ENCODE results near the gene MCC.

MCC gene

GRCh38 chr5:113343343-113343742 lies 144.9 kb downstream of the MCC start:
- H4K20me1 ChIP-seq (ENCODE audit: low read depth, low read length): no peaks in the 10 kb centered on the region
- H3K9ac ChIP-seq (ENCODE audit: low read length): no peak overlapping the region
- H3K9me3 ChIP-seq (ENCODE audit: insufficient read depth, low read length): no peaks in the 10 kb centered on the region
- TF ChIP-seq, protein P1, sequence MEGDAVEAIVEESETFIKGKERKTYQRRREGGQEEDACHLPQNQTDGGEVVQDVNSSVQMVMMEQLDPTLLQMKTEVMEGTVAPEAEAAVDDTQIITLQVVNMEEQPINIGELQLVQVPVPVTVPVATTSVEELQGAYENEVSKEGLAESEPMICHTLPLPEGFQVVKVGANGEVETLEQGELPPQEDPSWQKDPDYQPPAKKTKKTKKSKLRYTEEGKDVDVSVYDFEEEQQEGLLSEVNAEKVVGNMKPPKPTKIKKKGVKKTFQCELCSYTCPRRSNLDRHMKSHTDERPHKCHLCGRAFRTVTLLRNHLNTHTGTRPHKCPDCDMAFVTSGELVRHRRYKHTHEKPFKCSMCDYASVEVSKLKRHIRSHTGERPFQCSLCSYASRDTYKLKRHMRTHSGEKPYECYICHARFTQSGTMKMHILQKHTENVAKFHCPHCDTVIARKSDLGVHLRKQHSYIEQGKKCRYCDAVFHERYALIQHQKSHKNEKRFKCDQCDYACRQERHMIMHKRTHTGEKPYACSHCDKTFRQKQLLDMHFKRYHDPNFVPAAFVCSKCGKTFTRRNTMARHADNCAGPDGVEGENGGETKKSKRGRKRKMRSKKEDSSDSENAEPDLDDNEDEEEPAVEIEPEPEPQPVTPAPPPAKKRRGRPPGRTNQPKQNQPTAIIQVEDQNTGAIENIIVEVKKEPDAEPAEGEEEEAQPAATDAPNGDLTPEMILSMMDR (IDR thresholded peaks at IDR 0.05; ENCODE audit: insufficient read depth, low read length, poor library complexity, severe bottlenecking): no peak
- TF ChIP-seq EZH2phosphoT487 (conservative IDR thresholded peaks at IDR 0.05; ENCODE audit: low read length): no peak
- no peak overlapping the region for H3K4me2 ChIP-seq (ENCODE audit: low read depth, low read length, poor library complexity, severe bottlenecking)
- H3K36me3 ChIP-seq (ENCODE audit: low read length): no peaks in the 10 kb centered on the region
- no peaks in the 10 kb centered on the region for H3K27me3 ChIP-seq (ENCODE audit: low read length)
- H3F3A ChIP-seq (ENCODE audit: insufficient read depth): no peaks in the 10 kb centered on the region
- no peaks in the 10 kb centered on the region for H3K9me2 ChIP-seq (replicated peaks; ENCODE audit: insufficient read depth, low read length)
- no peak overlapping the region for H3K27ac ChIP-seq (ENCODE audit: low read depth, low read length)
- no peak overlapping the region for H3K4me3 ChIP-seq (ENCODE audit: insufficient read depth, low read length, poor library complexity, severe bottlenecking)
- no peak overlapping the region for H2AFZ ChIP-seq (ENCODE audit: low read depth, low read length, severe bottlenecking)
- no peaks in the 10 kb centered on the region for H3K79me2 ChIP-seq (ENCODE audit: insufficient read depth, low read length)

- Histone ChIP-seq H3K9ac (ENCODE audit: low read length) (no peak overlapping the region), H4K20me1 (ENCODE audit: low read depth, low read length) (no peaks in the 10 kb centered on the region), H2AFZ (ENCODE audit: low read depth, low read length, severe bottlenecking) (no peak overlapping the region), H3K79me2 (ENCODE audit: insufficient read depth, low read length) (no peaks in the 10 kb centered on the region), H3K4me3 (ENCODE audit: insufficient read depth, low read length, poor library complexity, severe bottlenecking) (no peak overlapping the region), H3K4me2 (ENCODE audit: low read depth, low read length, poor library complexity, severe bottlenecking) (no peak overlapping the region), H3F3A (ENCODE audit: insufficient read depth) (no peaks in the 10 kb centered on the region), H3K36me3 (ENCODE audit: low read length) (no peaks in the 10 kb centered on the region), H3K9me3 (ENCODE audit: insufficient read depth, low read length) (no peaks in the 10 kb centered on the region), H3K27ac (ENCODE audit: low read depth, low read length) (no peak overlapping the region), H3K27me3 (ENCODE audit: low read length) (no peaks in the 10 kb centered on the region), H3K9me2 (replicated peaks; ENCODE audit: insufficient read depth, low read length) (no peaks in the 10 kb centered on the region)
- TF ChIP-seq, protein P1 (IDR thresholded peaks at IDR 0.05; ENCODE audit: insufficient read depth, low read length, poor library complexity, severe bottlenecking): no peak
- TF ChIP-seq EZH2phosphoT487 (conservative IDR thresholded peaks at IDR 0.05; ENCODE audit: low read length): no peak
Observed at GRCh38 chr5:113340537-113340936, 147.7 kb downstream of the MCC start.

GRCh38 chr5:113338628-113339027 lies 149.6 kb downstream of the MCC start:
- H4K20me1 ChIP-seq (ENCODE audit: low read depth, low read length): no peaks in the 10 kb centered on the region
- no peaks in the 10 kb centered on the region for H3K36me3 ChIP-seq (ENCODE audit: low read length)
- no peaks in the 10 kb centered on the region for H3K9me2 ChIP-seq (replicated peaks; ENCODE audit: insufficient read depth, low read length)

More at GRCh38 chr5:113338628-113339027, 149.6 kb downstream of the MCC start:
- Histone ChIP-seq H3K9me3 (ENCODE audit: insufficient read depth, low read length) (no peaks in the 10 kb centered on the region), H3F3A (ENCODE audit: insufficient read depth) (no peaks in the 10 kb centered on the region), H2AFZ (ENCODE audit: low read depth, low read length, severe bottlenecking) (no peak overlapping the region), H3K4me2 (ENCODE audit: low read depth, low read length, poor library complexity, severe bottlenecking) (no peak overlapping the region), H3K9ac (ENCODE audit: low read length) (no peak overlapping the region), H3K79me2 (ENCODE audit: insufficient read depth, low read length) (no peaks in the 10 kb centered on the region), H3K27me3 (ENCODE audit: low read length) (no peaks in the 10 kb centered on the region), H3K4me3 (ENCODE audit: insufficient read depth, low read length, poor library complexity, severe bottlenecking) (no peak overlapping the region), H3K27ac (ENCODE audit: low read depth, low read length) (no peak overlapping the region)
- no peak for TF ChIP-seq EZH2phosphoT487 (conservative IDR thresholded peaks at IDR 0.05; ENCODE audit: low read length)
- TF ChIP-seq, protein P1 (IDR thresholded peaks at IDR 0.05; ENCODE audit: insufficient read depth, low read length, poor library complexity, severe bottlenecking): no peak
